HG03095 (cell line): ENCODE results near the gene DRP2.
"Not testable (repeated sequence)": the region's sequence is repeated elsewhere in the genome, so short reads cannot be mapped to it uniquely, and the experiment has no call there.

Experiments used
- ATAC-seq: cut with Tn5 transposase; IDR thresholded peaks from one replicate; pipeline ENCODE4 v1.9.1; 2021; ENCODE audit warnings: moderate library complexity; ENCODE audit not compliant: unreplicated experiment

Gene DRP2

DNA sequence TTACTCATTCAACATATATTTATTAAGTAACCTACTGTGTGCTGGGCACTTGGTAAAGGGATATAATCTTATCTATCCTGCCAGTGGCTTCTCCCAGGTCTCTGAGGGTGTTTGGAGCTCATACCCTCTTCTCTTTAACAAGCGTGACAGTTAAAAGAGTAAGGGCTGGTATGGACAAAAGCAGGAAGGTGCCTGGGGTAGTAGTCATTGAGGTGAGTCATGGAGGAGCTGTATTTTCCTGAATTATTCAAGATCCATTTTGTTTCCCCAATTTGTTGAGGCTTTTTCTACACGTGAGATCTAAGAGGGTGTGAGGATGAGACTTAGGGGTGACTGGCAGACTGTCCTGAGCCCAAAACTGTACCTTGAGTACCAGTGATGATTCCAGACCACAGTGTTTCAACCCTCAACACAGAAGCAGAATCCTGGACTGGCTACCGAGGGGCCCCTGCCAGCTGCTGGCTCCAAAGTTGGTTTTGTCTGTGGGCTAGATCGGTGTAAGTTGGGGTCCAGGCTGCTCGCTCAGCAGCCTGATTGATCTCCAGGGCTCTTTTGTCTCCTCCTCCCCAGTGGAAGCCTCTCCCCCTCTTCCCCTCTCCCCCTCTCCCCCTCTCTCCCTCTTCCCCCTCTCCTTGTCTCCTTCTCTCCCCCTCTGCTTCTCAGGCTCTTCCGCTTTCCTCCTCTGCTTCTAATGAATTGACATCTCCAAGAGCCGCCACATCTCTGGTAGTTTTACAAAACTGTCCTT lies at the start of gene DRP2:
DRP2 (plus strand) TSS at position 671 of the 748 bp plus-strand sequence. CDS start 11,862 bp downstream, outside the sequence.
- ATAC-seq: no peak

GRCh38 chrX:101171883-101172400 lies 47.6 kb upstream of the DRP2 start:
- ATAC-seq: no peak

- ATAC-seq: no peak
Measured at GRCh38 chrX:101176439-101176838, 43.1 kb upstream of the DRP2 start.

- ATAC-seq: not testable (repeated sequence)
Measured at GRCh38 chrX:101184876-101185275, 34.7 kb upstream of the DRP2 start.

GRCh38 chrX:101187961-101188360 lies 31.6 kb upstream of the DRP2 start:
- ATAC-seq: not testable (repeated sequence)

GRCh38 chrX:101190736-101191135 lies 28.9 kb upstream of the DRP2 start:
- ATAC-seq: no peak

- ATAC-seq: no peak
Measured at GRCh38 chrX:101191217-101191750, 28.3 kb upstream of the DRP2 start.

- ATAC-seq: no peak
Measured at GRCh38 chrX:101195442-101196173, 24.0 kb upstream of the DRP2 start.

DNA sequence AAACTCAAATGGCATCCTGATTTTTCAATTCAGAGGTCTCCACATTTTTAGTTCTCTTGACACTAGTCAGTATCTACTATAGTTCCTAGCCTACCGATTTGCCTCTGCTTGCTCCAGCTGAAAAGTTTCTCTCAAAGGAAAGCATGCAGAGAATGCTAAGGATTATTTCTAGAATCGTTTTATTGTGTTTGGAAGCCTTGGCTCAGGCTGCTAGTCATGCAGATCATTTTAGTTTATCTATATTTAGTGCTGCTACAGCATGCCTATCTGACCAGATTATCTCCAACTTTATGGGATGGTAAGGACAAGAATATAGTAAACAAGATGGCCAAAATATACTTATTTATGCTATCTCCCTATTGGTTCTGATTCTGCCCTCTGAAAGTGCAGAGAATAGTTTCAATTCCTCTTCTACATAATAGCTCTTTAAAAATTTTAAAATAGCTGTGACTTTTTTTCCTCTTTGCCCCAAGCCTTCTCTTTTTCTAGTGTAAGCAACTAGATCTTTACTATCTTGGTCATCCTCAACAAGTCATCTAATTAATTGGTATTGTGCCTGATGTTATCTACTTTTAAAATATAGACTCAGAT lies 15.7 kb upstream of the DRP2 start:
- ATAC-seq: no peak

GRCh38 chrX:101206471-101206870 lies 13.1 kb upstream of the DRP2 start:
- peak; percentile 54 for ATAC-seq

GRCh38 chrX:101208152-101208905 lies 11.3 kb upstream of the DRP2 start:
- peak; percentile 74 for ATAC-seq

DNA sequence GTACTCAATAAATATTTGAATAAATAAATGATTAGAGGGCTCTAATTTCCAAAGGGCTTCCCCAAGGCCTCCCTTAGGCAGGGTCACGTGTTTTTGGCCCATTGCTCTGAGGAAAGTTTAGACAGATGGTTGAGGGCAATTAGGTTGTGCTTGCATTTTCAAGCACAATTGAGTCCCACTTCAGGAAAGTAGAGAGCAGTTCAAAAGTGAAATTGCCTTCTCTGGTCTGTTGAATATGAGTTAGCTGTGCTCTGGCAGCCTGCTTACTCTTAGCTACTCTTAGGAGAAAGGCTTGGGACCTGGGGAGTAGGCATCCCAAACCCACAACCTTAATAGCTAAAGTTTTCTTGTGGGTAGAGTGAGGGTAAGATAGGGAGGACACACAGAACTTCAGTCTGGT lies 9.0 kb upstream of the DRP2 start:
- ATAC-seq: no peak

DNA sequence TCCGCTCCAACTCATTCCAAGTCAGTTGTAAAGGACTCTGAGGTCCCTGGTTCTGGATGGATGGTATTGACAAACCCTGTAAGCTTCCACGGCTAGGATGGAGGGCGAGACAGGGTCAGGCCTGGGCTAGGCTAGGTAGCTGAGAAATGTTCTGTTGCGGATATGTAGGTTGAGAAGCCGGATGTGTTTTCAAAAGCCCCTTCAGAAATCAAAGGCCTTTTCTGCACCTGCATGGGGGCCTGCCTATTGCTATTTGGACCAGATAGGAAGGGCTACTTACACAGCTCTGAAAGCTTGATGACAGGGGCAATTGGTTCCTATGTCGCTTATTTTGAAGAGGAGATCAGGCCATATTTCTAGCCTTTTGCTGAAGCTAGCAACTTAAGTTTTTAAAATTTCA lies 1.9 kb upstream of the DRP2 start:
- no peak for ATAC-seq

DNA sequence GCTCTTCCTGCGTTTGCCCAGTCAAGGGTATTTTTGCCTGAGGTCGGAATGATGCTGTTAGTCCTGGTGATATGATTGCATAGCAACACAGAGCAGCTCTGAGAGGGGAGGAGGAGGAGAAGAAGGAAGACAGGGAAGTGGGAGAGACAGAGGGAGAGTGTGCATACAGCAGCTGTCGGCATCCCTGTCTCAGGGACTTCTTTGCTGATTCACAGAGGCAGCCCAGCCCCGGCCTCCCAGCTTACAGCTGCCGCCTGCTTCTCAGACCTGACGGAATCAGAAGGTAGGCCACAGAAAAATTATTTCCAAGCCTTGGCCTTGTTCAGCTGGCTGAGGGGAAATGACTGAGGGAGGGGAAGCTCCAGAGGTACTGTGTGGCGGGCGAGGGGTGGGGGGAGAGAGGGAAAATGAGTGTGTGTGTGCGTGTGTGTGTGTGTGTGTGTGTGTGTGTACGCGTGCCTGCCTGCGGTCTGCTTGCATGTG lies 319 bp downstream of the DRP2 start:
- ATAC-seq: no peak

DNA sequence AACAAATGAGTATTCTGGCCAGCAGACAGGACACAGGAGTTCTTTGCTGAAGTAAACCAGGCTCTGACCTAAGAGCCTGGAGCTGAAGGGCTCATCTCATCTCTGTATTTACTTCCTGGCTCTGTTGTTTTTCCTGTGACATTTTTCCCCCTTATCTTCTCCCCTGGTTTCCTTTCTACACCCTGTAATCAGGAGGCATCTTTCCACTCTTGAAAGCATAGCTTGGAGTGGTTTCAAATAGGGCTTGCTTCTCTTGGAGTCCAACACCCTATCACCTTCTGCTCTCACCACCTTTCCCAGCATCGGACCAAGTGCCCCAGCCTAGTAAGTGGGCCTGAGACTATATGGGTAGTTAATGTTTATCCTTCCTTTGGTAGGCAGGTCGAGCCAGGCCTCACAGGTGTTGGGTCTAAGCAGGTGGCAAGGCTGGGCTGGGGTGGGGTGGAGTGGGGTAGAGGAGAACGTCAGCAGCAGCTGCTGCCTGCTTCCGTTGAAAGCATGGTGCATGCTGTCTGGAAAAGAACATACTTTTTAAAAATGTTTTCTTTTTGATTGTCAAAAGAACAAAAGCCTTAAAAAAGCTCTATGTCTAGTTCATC lies 1.2 kb downstream of the DRP2 start:
- ATAC-seq: no peak

- ATAC-seq: no peak
Measured at GRCh38 chrX:101223226-101223625, 3.6 kb downstream of the DRP2 start.

- ATAC-seq: no peak
Measured at GRCh38 chrX:101229170-101229569, 9.6 kb downstream of the DRP2 start.

GRCh38 chrX:101230636-101231035 lies 11.1 kb downstream of the DRP2 start:
- ATAC-seq: no peak

DNA sequence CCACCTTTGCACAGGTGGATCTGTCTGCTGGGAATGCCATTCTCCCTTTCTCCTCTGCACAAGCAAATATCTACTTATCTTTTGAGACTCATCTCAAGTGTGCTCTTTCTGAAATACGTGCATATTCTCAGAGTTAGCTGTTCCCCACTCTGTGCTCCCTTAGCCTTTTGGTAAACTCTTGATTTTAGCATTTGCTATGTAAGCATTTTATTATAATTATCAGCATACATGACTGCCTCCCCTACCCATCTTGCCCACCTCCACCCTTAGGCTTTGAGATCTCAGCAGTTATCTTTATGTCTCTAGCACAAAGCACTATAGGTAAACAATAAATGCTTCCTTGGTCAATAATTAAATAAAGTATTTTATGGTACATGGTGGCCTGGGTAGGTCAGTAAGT lies 11.5 kb downstream of the DRP2 start:
- ATAC-seq: no peak

- ATAC-seq: no peak
Measured at GRCh38 chrX:101232316-101232715, 12.7 kb downstream of the DRP2 start.
